ENCODE results near the gene SPATA32. TPM values are rescaled to one million over a fixed set of nuclear protein-coding genes. Genes with fewer than 3 reads are reported as not detected.

The SPATA32 gene
- polyA plus RNA-seq, 1 donor from 2014 or later, result 0.34 TPM

- H3K27ac Mint-ChIP-seq, result no peak overlapping the region
- no peak overlapping the region for H3K4me3 Mint-ChIP-seq
- H3K27me3 Mint-ChIP-seq, result no peaks in the 10 kb centered on the region
- H3K9me3 Mint-ChIP-seq, result no peaks in the 10 kb centered on the region
- H3K4me1 Mint-ChIP-seq, result peaks cover 13 to 30% (median 25%) of the 10 kb centered on the region in 3 donors
- H3K36me3 Mint-ChIP-seq, result no peaks in the 10 kb centered on the region
Measured at GRCh38 chr17:45287526-45288500, 25.9 kb upstream of the SPATA32 start.

DNA sequence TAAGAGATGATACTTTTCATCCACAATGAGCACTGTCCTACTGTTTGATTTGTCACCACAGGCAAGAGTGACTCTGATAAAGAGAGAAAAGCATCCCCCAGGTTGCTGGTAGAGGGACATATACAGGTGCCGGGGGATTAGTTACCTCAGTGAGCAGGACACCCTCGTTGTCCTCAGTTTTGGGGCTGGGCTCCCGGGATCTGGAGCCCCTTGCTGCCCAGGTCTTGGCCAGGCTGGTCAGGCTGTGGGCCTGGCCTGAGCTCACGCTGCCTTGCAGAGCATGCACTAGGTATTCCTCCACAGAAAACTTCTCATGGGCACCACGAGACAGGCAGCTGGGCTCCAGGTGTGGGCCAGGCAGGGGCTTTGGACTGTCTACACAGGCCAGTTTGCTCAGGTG, 24.4 kb upstream of the SPATA32 start:
- Mint-ChIP-seq H3K9me3 (no peaks in the 10 kb centered on the region), H3K4me3 (no peak overlapping the region), H3K36me3 (no peaks in the 10 kb centered on the region), H3K27ac (peak overlapping the region in 1 of 3 donors; percentile 81), H3K27me3 (no peaks in the 10 kb centered on the region), H3K4me1 (peaks cover 6 to 15% (median 14%) of the 10 kb centered on the region in 3 donors)

- H3K4me3 Mint-ChIP-seq, result no peak overlapping the region
- peaks cover 0 to 8% (median 5%) of the 10 kb centered on the region in 3 donors for H3K4me1 Mint-ChIP-seq
- peak overlapping the region; percentile 35 to 63 (median 36) for H3K27ac Mint-ChIP-seq
- no peaks in the 10 kb centered on the region for H3K27me3 Mint-ChIP-seq
- no peaks in the 10 kb centered on the region for H3K9me3 Mint-ChIP-seq
- no peaks in the 10 kb centered on the region for H3K36me3 Mint-ChIP-seq
Measured at GRCh38 chr17:45284176-45285140, 22.6 kb upstream of the SPATA32 start.

GRCh38 chr17:45283711-45284110, 21.8 kb upstream of the SPATA32 start:
- peaks cover 0 to 8% (median 5%) of the 10 kb centered on the region in 3 donors for H3K4me1 Mint-ChIP-seq
- H3K36me3 Mint-ChIP-seq, result no peaks in the 10 kb centered on the region
- H3K9me3 Mint-ChIP-seq, result no peaks in the 10 kb centered on the region
- no peak overlapping the region for H3K4me3 Mint-ChIP-seq
- H3K27ac Mint-ChIP-seq, result peak overlapping the region; percentile 35 to 63 (median 36)
- H3K27me3 Mint-ChIP-seq, result no peaks in the 10 kb centered on the region

DNA sequence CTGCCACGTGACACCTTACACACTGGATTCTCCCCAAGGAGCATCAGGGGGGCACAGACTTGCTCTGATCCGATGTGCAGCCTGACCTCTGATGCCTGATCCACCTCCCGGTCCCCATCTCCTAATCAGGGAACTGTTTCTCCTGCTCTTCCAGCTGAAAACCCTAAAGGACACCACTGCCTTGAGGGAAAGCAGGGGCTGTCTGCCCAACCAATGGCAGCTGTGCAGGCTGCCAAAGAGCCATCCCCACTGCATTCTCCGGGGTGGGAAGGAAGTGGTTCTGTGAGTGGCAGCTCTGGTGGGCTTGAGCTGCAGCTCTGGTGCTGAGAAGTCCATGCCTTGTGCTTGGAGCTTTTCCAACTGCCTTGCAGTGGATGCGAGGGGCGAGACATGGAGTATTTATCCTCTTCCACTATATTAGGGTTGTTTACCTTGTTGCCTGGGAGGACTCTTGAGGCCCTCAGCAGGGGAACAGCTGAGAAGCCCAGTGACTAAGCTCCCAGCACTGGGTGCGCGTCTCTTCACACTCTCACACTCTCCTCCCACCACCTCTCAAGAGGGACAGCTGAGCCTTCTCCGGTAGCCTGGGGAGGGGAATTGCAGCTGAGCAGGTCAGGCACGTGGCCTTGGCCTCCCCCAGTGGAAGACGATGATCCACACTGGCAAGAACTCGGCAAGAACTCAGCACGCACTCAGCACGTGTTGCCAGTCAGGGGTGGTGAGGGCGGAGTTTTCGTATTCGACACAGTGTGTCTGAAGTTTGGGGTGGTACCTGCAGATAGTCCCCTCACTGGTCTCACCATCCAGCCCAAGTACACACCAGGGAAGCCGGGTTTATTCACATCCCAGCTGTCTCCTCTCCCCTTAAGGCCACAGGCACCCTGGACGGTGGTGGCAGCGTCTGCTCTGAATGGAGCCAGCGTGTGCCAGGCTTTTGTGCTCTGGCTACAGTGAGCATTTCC, 21.1 kb upstream of the SPATA32 start:
- H3K27ac Mint-ChIP-seq, result no peak overlapping the region
- H3K36me3 Mint-ChIP-seq, result no peaks in the 10 kb centered on the region
- no peaks in the 10 kb centered on the region for H3K9me3 Mint-ChIP-seq

GRCh38 chr17:45279898-45280297, 18.0 kb upstream of the SPATA32 start:
- Mint-ChIP-seq H3K4me1 (peaks cover 3 to 10% (median 6%) of the 10 kb centered on the region in 3 donors), H3K27ac (no peak overlapping the region), H3K36me3 (peaks cover 2% of the 10 kb centered on the region), H3K4me3 (no peak overlapping the region), H3K9me3 (no peaks in the 10 kb centered on the region), H3K27me3 (no peaks in the 10 kb centered on the region)

More for the DNA sequence above, 21.1 kb upstream of the SPATA32 start:
- peak overlapping the region in 1 of 4 donors; percentile 39 for H3K4me3 Mint-ChIP-seq
- H3K27me3 Mint-ChIP-seq, result no peaks in the 10 kb centered on the region
- peaks cover 0 to 8% (median 5%) of the 10 kb centered on the region in 3 donors for H3K4me1 Mint-ChIP-seq

DNA sequence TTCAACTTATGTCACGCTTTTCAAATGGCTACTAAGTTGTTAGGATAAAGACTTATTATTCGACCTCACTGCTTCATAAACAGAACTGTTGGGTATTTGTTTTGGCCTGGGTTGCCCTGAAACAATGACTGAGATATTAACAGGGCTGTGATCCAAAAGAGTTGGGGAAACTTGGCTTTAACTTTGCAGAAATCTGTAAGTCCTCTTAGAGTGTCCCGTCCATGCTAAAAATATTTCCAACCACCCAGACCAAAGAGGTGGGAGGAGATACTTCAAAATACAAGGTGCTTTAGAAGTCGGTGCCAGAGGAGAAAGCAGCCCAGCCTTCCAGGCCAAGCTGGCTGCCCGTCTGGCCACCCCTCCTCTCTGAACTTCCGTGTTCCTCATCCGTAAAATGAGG, 16.1 kb upstream of the SPATA32 start:
- no peak overlapping the region for H3K27ac Mint-ChIP-seq
- H3K4me1 Mint-ChIP-seq, result peaks cover 3 to 9% (median 6%) of the 10 kb centered on the region in 3 donors
- no peak overlapping the region for H3K4me3 Mint-ChIP-seq
- H3K27me3 Mint-ChIP-seq, result no peaks in the 10 kb centered on the region
- H3K9me3 Mint-ChIP-seq, result no peaks in the 10 kb centered on the region
- peaks cover 2% of the 10 kb centered on the region for H3K36me3 Mint-ChIP-seq

- H3K27ac Mint-ChIP-seq, result peak overlapping the region in 1 of 3 donors; percentile 67
- H3K4me3 Mint-ChIP-seq, result no peak overlapping the region
- H3K27me3 Mint-ChIP-seq, result no peaks in the 10 kb centered on the region
- H3K4me1 Mint-ChIP-seq, result peaks cover 3 to 9% (median 6%) of the 10 kb centered on the region in 3 donors
- H3K36me3 Mint-ChIP-seq, result peaks cover 2% of the 10 kb centered on the region
- no peaks in the 10 kb centered on the region for H3K9me3 Mint-ChIP-seq
Measured at GRCh38 chr17:45277216-45277849, 15.4 kb upstream of the SPATA32 start.

DNA sequence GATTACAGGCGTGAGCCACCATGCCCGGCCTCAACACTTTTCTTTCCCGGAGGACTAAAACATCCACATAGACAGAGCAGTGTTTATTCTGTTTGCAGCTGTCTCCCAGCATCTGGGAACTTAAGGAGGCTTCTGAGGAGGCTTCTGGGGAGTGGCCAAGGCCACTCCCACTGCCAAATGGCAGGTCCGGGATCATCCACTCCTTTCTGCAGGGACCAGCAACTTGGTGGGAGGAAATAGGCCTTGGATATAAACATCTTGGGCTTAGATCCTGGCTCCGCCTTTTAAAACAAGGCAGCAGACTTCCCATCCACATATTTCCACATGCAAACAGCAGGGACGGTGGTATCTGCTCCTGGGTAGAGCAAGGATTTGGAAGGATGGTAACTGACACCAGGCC, 14.1 kb upstream of the SPATA32 start:
- H3K4me1 Mint-ChIP-seq, result peaks cover 3 to 9% (median 6%) of the 10 kb centered on the region in 3 donors
- no peaks in the 10 kb centered on the region for H3K27me3 Mint-ChIP-seq
- no peak overlapping the region for H3K27ac Mint-ChIP-seq
- H3K36me3 Mint-ChIP-seq, result peaks cover 2% of the 10 kb centered on the region
- H3K4me3 Mint-ChIP-seq, result no peak overlapping the region
- no peaks in the 10 kb centered on the region for H3K9me3 Mint-ChIP-seq

DNA sequence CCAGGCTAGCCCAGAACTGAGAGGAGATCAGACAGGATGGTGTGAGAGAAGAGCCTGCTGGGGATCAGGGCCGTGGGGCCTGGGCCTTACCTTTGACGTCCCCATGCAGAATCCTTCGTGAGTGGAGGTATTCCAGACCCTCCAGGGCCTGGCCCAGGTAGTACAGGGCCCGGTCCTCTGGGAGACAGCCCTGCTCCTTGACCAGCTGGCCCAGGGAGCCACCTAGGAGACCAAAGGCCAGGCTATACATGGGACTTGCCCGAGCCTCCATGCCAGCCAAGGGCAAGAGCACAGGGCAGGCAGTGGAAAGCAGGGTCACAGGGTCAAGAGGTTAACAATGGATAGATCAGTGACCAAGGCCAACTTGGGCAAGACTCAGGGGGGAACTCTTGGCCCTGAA, 12.1 kb upstream of the SPATA32 start:
- H3K27me3 Mint-ChIP-seq, result no peaks in the 10 kb centered on the region
- H3K27ac Mint-ChIP-seq, result no peak overlapping the region
- no peak overlapping the region for H3K4me3 Mint-ChIP-seq
- H3K4me1 Mint-ChIP-seq, result peaks cover 3 to 9% (median 6%) of the 10 kb centered on the region in 3 donors
- no peaks in the 10 kb centered on the region for H3K9me3 Mint-ChIP-seq
- peaks cover 4% of the 10 kb centered on the region for H3K36me3 Mint-ChIP-seq

GRCh38 chr17:45273551-45273957, 11.7 kb upstream of the SPATA32 start:
- Mint-ChIP-seq H3K36me3 (peaks cover 4% of the 10 kb centered on the region), H3K4me3 (no peak overlapping the region), H3K27ac (no peak overlapping the region), H3K4me1 (peaks cover 3 to 9% (median 6%) of the 10 kb centered on the region in 3 donors), H3K27me3 (no peaks in the 10 kb centered on the region), H3K9me3 (no peaks in the 10 kb centered on the region)

DNA sequence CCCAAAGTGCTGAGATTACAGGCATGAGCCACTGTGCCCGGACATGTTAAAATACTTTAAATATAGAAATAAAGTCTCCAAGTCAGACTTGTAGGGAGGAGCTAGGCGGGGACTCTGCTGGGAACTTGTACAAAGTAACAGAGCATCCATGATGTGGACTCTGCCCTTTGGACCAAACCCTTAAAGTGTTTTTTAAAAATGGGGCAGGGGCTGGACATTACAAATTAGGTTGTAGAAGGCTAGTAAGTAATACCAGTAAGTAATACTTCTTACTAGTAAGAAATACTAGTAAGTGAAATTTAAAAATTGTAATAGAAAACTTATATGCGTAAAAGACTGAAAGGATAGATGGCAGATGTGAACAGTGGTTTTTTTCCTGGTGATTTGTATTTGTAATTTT, 9.7 kb upstream of the SPATA32 start:
- Mint-ChIP-seq H3K4me3 (no peak overlapping the region), H3K27ac (no peak overlapping the region)

GRCh38 chr17:45270828-45271418, 9.0 kb upstream of the SPATA32 start:
- Mint-ChIP-seq H3K9me3 (no peaks in the 10 kb centered on the region), H3K27ac (no peak overlapping the region), H3K4me1 (no peaks in the 10 kb centered on the region), H3K4me3 (peak overlapping the region in 1 of 4 donors; percentile 12), H3K36me3 (peaks cover 4% of the 10 kb centered on the region), H3K27me3 (no peaks in the 10 kb centered on the region)

More for the DNA sequence above, 9.7 kb upstream of the SPATA32 start:
- Mint-ChIP-seq H3K9me3 (no peaks in the 10 kb centered on the region), H3K4me1 (no peaks in the 10 kb centered on the region), H3K36me3 (peaks cover 4% of the 10 kb centered on the region), H3K27me3 (no peaks in the 10 kb centered on the region)

All from IgD-negative memory B cell (primary cell).